Fibroblast of lung (primary cell): ENCODE data around the gene KRTAP23-1.

Experiments used
- EZH2 ChIP-seq: IDR thresholded peaks from 2 replicates; pipeline ENCODE4 v1.5.1; 2012; ENCODE audit warnings: low read length, control low read depth, mild to moderate bottlenecking; ENCODE audit errors: missing control alignments
- TF ChIP-seq, protein P1 (sequence below), 2 donors: IDR thresholded peaks in 1 of 2; conservative IDR thresholded peaks in 1 of 2; 1 replicate in 1 of 2; 2 replicates in 1 of 2; pipeline ENCODE4 v1.5.1; 2011 to 2012; ENCODE audit warnings: low read length in 2 of 2, control low read depth in 1 of 2, inconsistent platforms in 1 of 2, low read depth in 1 of 2, mild to moderate bottlenecking in 1 of 2

DNA sequence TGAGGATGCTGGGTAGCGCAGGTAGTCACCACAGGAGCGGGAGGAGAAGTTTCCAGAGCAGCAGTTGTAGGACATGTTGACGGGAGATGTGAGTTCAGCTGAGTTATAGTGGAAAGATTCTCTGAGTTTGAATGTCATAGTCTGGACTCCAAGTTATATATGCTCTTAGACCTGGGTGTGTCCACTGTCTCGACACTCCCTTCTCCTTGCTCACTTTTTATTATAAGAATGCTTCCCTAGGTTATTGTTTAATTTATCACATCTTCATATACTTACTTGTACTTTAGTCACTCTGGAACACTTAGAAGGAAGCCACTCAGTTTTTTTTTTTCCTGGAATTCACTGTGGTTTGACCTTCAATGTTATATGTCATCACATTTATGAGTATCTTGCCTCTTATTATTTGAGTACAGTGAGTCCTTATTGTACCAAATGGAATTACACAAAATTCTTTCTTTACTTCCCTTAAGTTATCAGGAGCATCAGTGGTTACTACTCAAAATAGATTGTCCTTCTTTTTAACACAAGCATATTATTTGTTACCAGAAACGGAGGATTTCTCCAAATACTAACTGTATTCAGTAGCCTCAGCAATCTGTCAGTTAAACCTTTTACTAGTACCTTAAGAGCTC is 23.8 kb upstream of the KRTAP23-1 start, which contains the start of gene KRTAP13-2:
- TF ChIP-seq, protein P1, sequence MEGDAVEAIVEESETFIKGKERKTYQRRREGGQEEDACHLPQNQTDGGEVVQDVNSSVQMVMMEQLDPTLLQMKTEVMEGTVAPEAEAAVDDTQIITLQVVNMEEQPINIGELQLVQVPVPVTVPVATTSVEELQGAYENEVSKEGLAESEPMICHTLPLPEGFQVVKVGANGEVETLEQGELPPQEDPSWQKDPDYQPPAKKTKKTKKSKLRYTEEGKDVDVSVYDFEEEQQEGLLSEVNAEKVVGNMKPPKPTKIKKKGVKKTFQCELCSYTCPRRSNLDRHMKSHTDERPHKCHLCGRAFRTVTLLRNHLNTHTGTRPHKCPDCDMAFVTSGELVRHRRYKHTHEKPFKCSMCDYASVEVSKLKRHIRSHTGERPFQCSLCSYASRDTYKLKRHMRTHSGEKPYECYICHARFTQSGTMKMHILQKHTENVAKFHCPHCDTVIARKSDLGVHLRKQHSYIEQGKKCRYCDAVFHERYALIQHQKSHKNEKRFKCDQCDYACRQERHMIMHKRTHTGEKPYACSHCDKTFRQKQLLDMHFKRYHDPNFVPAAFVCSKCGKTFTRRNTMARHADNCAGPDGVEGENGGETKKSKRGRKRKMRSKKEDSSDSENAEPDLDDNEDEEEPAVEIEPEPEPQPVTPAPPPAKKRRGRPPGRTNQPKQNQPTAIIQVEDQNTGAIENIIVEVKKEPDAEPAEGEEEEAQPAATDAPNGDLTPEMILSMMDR (conservative IDR thresholded peaks at IDR 0.05 in 1 of 2, IDR thresholded peaks at IDR 0.05 in 1 of 2; ENCODE audit: low read depth in 1 of 2, low read length in 2 of 2), result no peak
- no peak for TF ChIP-seq EZH2
